GM23248 (cell line): ENCODE data around the gene CTSW. TPM values are rescaled to one million over a fixed set of nuclear protein-coding genes. Genes with fewer than 3 reads are reported as not detected.

Experiments used
- DNase-seq: peaks from one replicate; pipeline ENCODE4 v3.0.0-alpha.2; 2015
- H2AFZ ChIP-seq: fragments of 200-600 bp; sonication (generic); 2 replicates; pipeline ENCODE4 v1.6.1; 2016; ENCODE audit warnings: antibody characterized with exemption
- H3F3A ChIP-seq: fragments of 200-600 bp; sonication (generic); 2 replicates; pipeline ENCODE4 v1.6.1; 2016; ENCODE audit warnings: mild to moderate bottlenecking, antibody characterized with exemption, mixed run types; ENCODE audit not compliant: insufficient read depth
- H3K27ac ChIP-seq: fragments of 200-600 bp; sonication (generic); 2 replicates; pipeline ENCODE4 v1.5.1; 2016; ENCODE audit warnings: mild to moderate bottlenecking
- H3K27me3 ChIP-seq: fragments of 200-600 bp; sonication (generic); replicated peaks from 2 replicates; pipeline ENCODE4 v1.6.1; 2016; ENCODE audit warnings: mild to moderate bottlenecking; ENCODE audit not compliant: insufficient read depth
- H3K36me3 ChIP-seq: fragments of 200-600 bp; sonication (generic); 2 replicates; pipeline ENCODE4 v1.6.1; 2016; ENCODE audit warnings: low read depth, mild to moderate bottlenecking
- H3K4me1 ChIP-seq: fragments of 200-600 bp; sonication (generic); 2 replicates; pipeline ENCODE4 v1.6.1; 2016; ENCODE audit warnings: mild to moderate bottlenecking; ENCODE audit not compliant: insufficient read depth
- H3K4me2 ChIP-seq: fragments of 200-600 bp; sonication (generic); one replicate; pipeline ENCODE4 v1.6.1; 2016; ENCODE audit warnings: mild to moderate bottlenecking; ENCODE audit not compliant: unreplicated experiment
- H3K4me3 ChIP-seq: fragments of 200-600 bp; sonication (generic); 2 replicates; pipeline ENCODE4 v1.5.1; 2016; ENCODE audit warnings: mild to moderate bottlenecking
- H3K79me2 ChIP-seq: fragments of 200-600 bp; sonication (generic); 2 replicates; pipeline ENCODE4 v1.6.1; 2016; ENCODE audit warnings: mild to moderate bottlenecking; ENCODE audit not compliant: insufficient read depth
- H3K9ac ChIP-seq: fragments of 200-600 bp; sonication (generic); 2 replicates; pipeline ENCODE4 v1.6.1; 2016; ENCODE audit warnings: mild to moderate bottlenecking
- H3K9me2 ChIP-seq: fragments of 200-600 bp; sonication (generic); 2 replicates; pipeline ENCODE4 v1.6.1; 2016; ENCODE audit warnings: mixed run types, mild to moderate bottlenecking, moderate library complexity; ENCODE audit not compliant: insufficient read depth
- H3K9me3 ChIP-seq: fragments of 200-600 bp; sonication (generic); one replicate; pipeline ENCODE4 v1.6.1; 2017; ENCODE audit warnings: low read depth
- H4K20me1 ChIP-seq: fragments of 200-600 bp; sonication (generic); 2 replicates; pipeline ENCODE4 v1.6.0; 2016; ENCODE audit not compliant: insufficient read depth
- EZH2 ChIP-seq: fragments of 200-600 bp; sonication (generic); IDR thresholded peaks from 2 replicates; pipeline ENCODE4 v1.6.1; 2018; ENCODE audit warnings: antibody characterized with exemption, mild to moderate bottlenecking; ENCODE audit not compliant: insufficient read depth, poor library complexity, severe bottlenecking
- EZH2phosphoT487 ChIP-seq: fragments of 200-600 bp; sonication (generic); IDR thresholded peaks from 2 replicates; pipeline ENCODE4 v1.6.1; 2018; ENCODE audit warnings: antibody characterized with exemption, moderate library complexity, mild to moderate bottlenecking, low read depth; ENCODE audit not compliant: insufficient read depth
- WGBS, 2 experiments: methylation state at CpG; one replicate each; pipeline ENCODE4 v1.1.6; 2015 to 2017; ENCODE audit warnings: low lambda C conversion rate in 2 of 2, low coverage in 1 of 2; ENCODE audit errors: missing lambda C conversion rate in 2 of 2; 5-methylcytosine and 5-hydroxymethylcytosine counted together
- in situ Hi-C: fragments of 300-500 bp; cut with MboI; formaldehyde crosslinking; loops from 2 replicates; pipeline ENCODE4 v1.15.0; 2020
- polyA plus RNA-seq: library from polyadenylated mRNA; unstranded; fragments of >200 nt; fragmentation: Nextera tagmentation; extraction: Ambion mirVana; gene quantifications from 2 replicates; pipeline ENCODE4 v1.2.1, GENCODE V29; 2016
- total RNA-seq: library from RNA; depleted of rRNA; stranded (reverse); fragments of >200 nt; shearing (Covaris generic); gene quantifications from 2 replicates; pipeline ENCODE4 v1.2.3, GENCODE V29; 2014

The CTSW gene
- total and polyA plus RNA-seq, 2 experiments from 2014 or later, result 0.23 to 1.1 TPM

DNA sequence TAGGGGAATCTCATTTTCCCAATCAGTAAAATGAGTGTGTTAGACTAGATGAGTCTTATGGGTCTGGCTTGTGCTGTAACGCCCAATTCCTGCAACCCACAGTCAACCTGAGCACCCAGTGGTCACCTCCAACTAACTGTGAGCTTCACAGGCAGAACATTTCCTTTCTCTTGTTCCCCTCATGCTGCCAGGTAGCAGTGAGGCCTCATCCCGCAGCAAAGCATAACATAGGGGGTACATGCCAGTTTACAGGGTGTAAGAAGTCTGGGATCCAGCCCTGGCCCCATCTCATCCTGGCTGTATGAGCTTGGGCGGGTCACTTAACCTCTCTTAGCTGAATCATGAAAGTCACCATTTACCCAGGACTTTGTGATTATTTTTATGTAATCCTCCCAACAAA, 10.7 kb upstream of the CTSW start:
- Histone ChIP-seq H3K4me2 (no peak overlapping the region), H4K20me1 (no peaks in the 10 kb centered on the region), H3F3A (peaks cover 54% of the 10 kb centered on the region), H3K9me3 (no peaks in the 10 kb centered on the region), H3K9ac (no peak overlapping the region), H3K27me3 (no peaks in the 10 kb centered on the region), H3K79me2 (peaks cover 48% of the 10 kb centered on the region), H2AFZ (no peak overlapping the region), H3K9me2 (no peaks in the 10 kb centered on the region), H3K36me3 (peaks cover 27% of the 10 kb centered on the region; the same call in 1 of the 2 replicates), H3K27ac (no peak overlapping the region; the same call in 1 of the 2 replicates), H3K4me3 (no peak overlapping the region), H3K4me1 (peaks cover 16% of the 10 kb centered on the region)
- in situ Hi-C loops, result no loop called here
- 98 to 100% methylated on average over 3 of the region's 3 CpGs for WGBS, 2 experiments
- no peak for DNase-seq
- TF ChIP-seq EZH2 (no peak), EZH2phosphoT487 (no peak)

DNA sequence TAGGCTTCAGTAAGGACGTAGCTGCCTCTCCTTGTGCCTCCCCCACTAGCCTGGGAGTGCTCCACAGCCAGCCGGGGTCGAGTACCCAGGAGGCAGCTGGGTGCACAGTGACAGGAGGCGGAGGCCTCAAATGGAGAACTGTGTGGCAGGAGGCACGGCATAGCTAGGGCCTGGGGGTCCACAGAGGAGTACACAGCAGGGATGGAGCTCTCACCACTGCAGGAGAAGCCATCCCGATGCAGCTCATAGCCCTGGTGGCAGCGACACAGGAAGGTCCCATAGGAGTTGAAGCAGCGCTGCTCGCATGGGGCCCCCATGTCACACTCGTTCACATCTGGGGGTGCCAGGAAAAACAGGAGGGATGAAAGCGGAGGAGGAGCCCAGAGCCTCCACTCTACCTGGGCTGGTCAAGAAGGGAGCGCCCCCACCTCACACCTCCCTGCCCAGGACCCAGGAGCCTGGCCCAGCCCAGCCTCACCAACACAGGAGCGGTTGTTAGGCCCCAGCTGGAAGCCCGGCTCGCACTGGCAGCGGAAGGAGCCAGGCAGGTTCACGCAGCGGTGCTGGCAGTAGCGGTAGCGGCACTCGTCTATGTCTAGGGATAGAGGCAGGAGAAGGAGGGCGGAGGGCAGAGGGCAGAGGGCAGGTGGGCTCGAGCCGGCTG, 9.9 kb upstream of the CTSW start:
- Histone ChIP-seq H3K4me2 (no peak overlapping the region), H3K9ac (no peak overlapping the region; the same call in 1 of the 2 replicates), H4K20me1 (no peaks in the 10 kb centered on the region), H2AFZ (no peak overlapping the region), H3K27me3 (no peaks in the 10 kb centered on the region), H3K4me3 (no peak overlapping the region), H3K4me1 (peaks cover 16% of the 10 kb centered on the region), H3K9me3 (no peaks in the 10 kb centered on the region), H3F3A (peaks cover 48% of the 10 kb centered on the region), H3K9me2 (no peaks in the 10 kb centered on the region), H3K27ac (no peak overlapping the region), H3K79me2 (peaks cover 46% of the 10 kb centered on the region), H3K36me3 (peaks cover 25% of the 10 kb centered on the region; the same call in 1 of the 2 replicates)
- in situ Hi-C loops, result no loop called here
- no peak for DNase-seq
- 85 to 86% methylated on average over 24 of the region's 24 CpGs for WGBS, 2 experiments
- TF ChIP-seq EZH2, result no peak
- no peak for TF ChIP-seq EZH2phosphoT487

DNA sequence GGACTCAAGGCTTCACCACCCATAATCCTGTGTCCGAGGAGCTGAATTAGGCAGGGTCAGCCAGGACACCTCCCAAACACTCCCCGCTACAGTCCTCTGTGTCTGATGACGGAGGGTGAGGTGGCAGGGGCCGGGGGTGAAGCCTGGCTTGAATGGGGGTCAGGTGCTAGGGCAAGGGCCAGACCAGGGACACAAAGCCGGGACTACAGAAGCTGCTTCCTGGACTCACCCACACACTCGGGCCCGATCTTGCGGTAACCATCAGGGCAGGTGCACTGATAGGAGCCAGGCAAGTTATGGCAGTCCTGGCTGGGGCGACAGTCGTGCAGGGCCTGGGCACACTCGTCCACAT, 9.4 kb upstream of the CTSW start:
- H3K4me1 ChIP-seq, result peaks cover 16% of the 10 kb centered on the region
- H3K9me2 ChIP-seq, result no peaks in the 10 kb centered on the region
- 87 to 92% methylated on average over 11 of the region's 11 CpGs for WGBS, 2 experiments
- in situ Hi-C loops, result no loop called here
- H3K79me2 ChIP-seq, result peaks cover 46% of the 10 kb centered on the region
- H3K27ac ChIP-seq, result no peak overlapping the region
- H3K9ac ChIP-seq, result peak overlapping the region; percentile 93
- H3K4me2 ChIP-seq, result no peak overlapping the region
- no peak for TF ChIP-seq EZH2phosphoT487
- no peak for TF ChIP-seq EZH2
- H2AFZ ChIP-seq, result no peak overlapping the region
- peaks cover 48% of the 10 kb centered on the region for H3F3A ChIP-seq
- H3K4me3 ChIP-seq, result peak overlapping the region; percentile 85; the same call in 1 of the 2 replicates
- no peaks in the 10 kb centered on the region for H3K9me3 ChIP-seq
- H4K20me1 ChIP-seq, result no peaks in the 10 kb centered on the region
- H3K27me3 ChIP-seq, result no peaks in the 10 kb centered on the region
- peaks cover 25% of the 10 kb centered on the region; the same call in 1 of the 2 replicates for H3K36me3 ChIP-seq
- DNase-seq, result no peak

DNA sequence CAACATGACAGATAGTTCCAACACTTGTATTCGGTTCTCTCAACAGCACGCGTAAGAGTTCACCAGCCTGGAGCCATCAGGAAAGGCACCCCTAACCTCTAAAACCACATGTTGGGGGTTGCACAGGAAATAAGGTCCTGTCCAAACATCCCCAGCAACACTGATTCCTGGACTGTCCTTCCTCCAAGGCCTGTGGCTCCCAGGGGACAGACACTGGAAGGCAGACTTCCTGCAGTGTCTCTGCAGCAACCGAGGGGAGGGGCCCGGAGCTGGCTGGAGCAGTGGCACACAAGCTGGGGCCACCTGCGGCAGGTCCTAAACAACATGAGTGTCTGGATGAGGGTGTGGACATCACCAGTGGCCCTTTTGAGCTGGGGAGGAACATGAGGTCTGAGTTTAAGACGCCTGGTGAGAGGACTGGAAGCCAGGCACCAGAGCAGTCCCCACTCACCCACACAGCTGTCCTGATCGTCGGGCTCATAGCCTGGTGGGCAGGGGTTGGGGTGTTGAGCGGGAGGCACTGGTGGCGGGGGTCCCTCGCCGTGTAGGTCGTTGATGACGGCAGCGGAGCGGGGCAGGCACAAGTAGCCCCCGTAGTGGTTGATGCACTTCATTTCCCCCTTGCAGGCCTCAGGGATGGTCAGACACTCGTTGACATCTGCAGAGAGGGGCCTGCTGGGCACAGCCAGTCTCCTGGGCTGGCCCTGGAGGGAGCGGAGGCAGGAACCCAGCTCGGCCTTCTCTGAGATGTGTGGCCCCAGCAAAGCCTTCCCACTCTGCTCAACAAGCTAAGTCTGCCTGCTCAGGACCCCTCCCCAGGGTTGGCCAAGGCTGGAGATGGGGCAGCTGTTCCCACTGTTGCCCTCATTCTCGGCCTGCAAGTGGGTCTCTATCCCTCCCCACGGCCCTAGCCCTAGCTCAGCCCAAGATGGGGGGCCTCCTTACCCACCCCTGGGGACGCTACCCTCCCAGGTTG, 8.6 kb upstream of the CTSW start:
- Histone ChIP-seq H3K9me2 (no peaks in the 10 kb centered on the region), H2AFZ (no peak overlapping the region), H3F3A (peaks cover 43% of the 10 kb centered on the region), H3K27ac (peak overlapping the region; percentile 74), H3K4me1 (peaks cover 16% of the 10 kb centered on the region), H3K4me2 (peak overlapping the region; percentile 89), H3K79me2 (peaks cover 46% of the 10 kb centered on the region), H3K4me3 (peak overlapping the region; percentile 85), H3K9ac (peak overlapping the region; percentile 93), H3K36me3 (peaks cover 25% of the 10 kb centered on the region; the same call in 1 of the 2 replicates), H3K9me3 (no peaks in the 10 kb centered on the region), H4K20me1 (no peaks in the 10 kb centered on the region), H3K27me3 (no peaks in the 10 kb centered on the region)
- in situ Hi-C loops, result no loop called here
- DNase-seq, result no peak
- TF ChIP-seq EZH2 (no peak), EZH2phosphoT487 (no peak)
- 76% methylated on average over 23 of the region's 24 CpGs for WGBS, 2 experiments
